GM19240 (cell line): ENCODE measurements around the gene ZSCAN5C.
"Not testable (repeated sequence)": the region's sequence is repeated elsewhere in the genome, so short reads cannot be mapped to it uniquely, and the experiment has no call there.

ENCODE experiments used
- DNase-seq: peaks from one replicate; pipeline ENCODE4 v3.0.0; 2011; ENCODE audit warnings: low spot score; ENCODE audit not compliant: insufficient read length

The ZSCAN5C gene

DNA sequence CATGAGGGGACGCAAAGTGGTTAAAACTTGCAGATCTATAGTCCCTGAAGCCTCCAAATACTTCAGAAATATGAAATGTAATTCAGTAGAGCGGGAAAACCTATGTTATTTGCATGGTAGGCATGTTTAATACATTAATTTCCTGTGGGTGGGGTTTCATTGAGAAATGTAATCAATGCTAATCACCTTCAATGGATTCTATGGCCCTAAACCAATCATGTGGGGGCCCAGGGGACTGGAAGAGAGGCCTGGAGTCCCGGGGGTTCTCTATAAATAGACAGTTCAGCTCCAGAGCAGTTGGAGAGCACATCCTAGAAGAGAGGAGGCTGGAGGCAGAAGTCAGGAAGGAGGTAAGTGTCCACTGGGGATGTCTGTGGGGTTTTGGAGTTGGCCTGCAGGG, at the start of gene ZSCAN5C:
Gene ZSCAN5C (plus strand): TSS at position 301 of the 400 bp plus-strand sequence. CDS start 3,641 bp downstream, outside the sequence.
- DNase-seq = no peak

DNA sequence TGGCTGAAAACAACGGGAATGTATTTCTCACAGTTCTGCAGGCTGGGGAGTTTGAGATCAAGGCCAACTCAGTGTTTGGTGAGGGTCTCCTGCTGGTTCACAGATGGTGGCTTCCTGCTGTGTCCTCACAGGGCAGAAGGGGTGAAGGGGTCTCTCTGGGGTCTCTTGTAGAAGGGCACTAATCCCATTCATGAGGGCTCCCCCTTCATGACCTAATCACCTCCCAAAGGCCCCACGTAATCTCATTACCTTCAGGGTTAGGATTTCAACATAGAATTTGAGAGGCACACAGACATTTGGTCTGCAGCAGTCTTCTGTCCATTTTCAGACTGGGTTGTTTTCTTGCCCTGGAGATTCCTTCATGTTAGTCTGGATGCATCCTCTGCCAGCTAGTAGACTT, 49.4 kb upstream of the ZSCAN5C start:
- no peak for DNase-seq

- no peak for DNase-seq
These were observed 48.6 kb upstream of the ZSCAN5C start for GRCh38 chr19:56153507-56153906.

DNA sequence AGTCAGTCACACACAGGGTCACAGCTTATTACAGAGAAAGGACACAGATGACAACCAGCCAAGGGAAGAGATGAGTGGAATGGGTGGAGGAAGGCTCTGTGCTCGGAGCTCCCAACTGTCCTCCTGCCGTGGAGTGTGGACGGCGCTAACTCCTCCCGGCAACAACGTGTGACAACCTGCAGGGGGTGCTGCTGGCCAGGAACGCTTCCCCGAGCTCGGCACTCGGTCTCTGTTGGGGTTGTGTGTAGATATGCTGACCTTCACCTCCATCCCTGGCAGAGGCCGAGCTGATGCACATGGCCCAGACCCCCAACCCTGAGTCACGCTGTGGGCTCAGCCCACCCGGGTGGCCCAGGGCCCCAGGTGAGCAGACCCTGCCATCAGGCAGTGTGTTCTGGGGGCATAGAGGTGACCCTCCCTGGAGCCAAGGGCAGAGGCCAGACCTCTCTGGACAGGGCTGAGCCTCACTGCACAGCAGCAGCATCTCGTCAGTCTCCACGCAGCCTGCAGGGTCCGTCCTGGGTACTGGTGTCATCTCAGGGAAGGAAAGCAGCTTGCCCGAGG, 46.9 kb upstream of the ZSCAN5C start:
- no peak for DNase-seq

DNA sequence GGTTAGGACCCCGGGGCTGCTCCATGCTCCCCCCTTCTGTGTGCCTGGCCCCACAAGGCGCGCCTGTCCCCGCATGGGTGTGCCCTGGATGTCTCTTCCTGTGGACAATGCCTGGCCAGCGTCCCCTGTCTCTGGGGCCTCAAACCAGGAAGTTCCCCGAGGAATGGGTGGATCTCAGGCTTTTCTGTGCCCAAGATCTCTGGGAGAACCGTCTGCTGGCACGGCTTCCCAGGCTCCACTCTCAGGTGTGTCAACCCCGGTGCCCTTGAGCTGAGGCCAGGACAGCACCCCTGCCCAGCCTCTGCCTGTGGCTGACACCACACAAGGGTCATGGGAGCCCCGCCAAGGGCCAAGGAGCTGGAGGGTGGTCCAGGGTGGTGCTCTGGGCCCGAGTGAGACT, 45.3 kb upstream of the ZSCAN5C start:
- no peak for DNase-seq

GRCh38 chr19:56158170-56158757, 43.8 kb upstream of the ZSCAN5C start:
- DNase-seq = no peak

GRCh38 chr19:56159009-56159559, 43.0 kb upstream of the ZSCAN5C start:
- DNase-seq = no peak

DNA sequence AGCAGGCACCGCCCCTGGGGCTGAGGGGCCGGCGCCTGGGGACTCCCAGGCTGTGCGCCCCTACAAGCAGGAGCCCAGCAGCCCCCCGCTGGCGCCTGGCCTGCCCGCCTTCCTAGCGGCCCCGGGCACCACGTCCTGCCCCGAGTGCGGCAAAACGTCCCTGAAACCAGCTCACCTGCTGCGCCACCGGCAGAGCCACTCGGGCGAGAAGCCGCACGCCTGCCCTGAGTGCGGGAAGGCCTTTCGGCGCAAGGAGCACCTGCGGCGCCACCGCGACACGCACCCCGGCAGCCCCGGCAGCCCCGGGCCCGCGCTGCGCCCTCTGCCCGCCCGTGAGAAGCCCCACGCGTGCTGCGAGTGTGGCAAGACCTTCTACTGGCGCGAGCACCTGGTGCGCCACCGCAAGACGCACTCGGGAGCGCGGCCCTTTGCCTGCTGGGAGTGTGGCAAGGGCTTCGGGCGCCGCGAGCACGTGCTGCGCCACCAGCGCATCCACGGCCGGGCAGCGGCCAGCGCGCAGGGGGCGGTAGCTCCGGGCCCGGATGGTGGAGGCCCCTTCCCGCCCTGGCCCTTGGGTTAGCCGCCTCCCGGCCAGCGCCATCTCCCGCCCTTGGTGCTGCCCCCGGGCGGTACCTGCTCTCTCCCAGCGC, 42.3 kb upstream of the ZSCAN5C start:
- DNase-seq = no peak

- no peak for DNase-seq
These were observed 40.5 kb upstream of the ZSCAN5C start for GRCh38 chr19:56161534-56161933.

GRCh38 chr19:56162258-56162657, 39.8 kb upstream of the ZSCAN5C start:
- DNase-seq = no peak

- no peak for DNase-seq
These were observed 39.0 kb upstream of the ZSCAN5C start for GRCh38 chr19:56163097-56163496.

- no peak for DNase-seq
These were observed 35.0 kb upstream of the ZSCAN5C start for GRCh38 chr19:56167064-56167578.

- DNase-seq = no peak
These were observed 31.8 kb upstream of the ZSCAN5C start for GRCh38 chr19:56170261-56170660.

DNA sequence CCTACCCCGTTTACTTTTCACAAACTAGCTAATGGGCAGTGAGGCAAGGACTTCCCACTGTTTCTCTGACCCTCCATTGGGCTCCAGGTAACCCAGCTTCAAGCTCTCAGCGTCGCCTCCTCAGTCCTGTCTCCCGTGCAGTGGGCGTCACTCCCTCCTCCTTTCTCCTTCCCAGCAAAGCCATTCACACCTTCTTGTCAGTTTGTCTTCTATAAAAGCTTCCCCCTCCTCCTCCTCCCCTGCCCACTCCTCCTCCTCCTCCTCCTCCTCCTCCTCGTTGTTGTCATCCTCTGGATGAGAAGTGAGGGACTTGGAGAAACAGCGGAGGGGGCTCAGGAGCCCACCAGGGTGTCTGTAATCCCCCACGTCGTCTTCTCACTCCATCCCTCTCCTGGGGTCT, 28.0 kb upstream of the ZSCAN5C start:
- no peak for DNase-seq

DNA sequence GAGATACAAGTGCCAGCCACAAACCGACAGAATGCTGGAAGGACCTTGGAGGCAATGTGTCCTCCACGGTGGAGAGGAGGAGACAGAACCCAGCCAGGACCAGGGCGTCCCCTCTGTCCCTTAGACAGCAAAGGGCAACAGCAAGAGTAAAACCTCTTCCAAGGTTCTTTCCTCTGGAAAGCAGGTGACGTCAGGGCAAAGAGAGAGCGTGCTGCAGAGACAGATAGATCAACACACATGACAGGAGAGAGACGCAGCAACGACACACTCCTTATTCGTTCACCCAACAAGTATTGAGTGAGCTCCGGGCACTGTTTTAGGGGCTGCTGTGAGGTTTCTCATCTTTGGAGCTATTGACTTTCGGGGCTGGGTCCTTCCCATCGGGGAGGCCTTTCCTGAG, 27.5 kb upstream of the ZSCAN5C start:
- DNase-seq = no peak

DNA sequence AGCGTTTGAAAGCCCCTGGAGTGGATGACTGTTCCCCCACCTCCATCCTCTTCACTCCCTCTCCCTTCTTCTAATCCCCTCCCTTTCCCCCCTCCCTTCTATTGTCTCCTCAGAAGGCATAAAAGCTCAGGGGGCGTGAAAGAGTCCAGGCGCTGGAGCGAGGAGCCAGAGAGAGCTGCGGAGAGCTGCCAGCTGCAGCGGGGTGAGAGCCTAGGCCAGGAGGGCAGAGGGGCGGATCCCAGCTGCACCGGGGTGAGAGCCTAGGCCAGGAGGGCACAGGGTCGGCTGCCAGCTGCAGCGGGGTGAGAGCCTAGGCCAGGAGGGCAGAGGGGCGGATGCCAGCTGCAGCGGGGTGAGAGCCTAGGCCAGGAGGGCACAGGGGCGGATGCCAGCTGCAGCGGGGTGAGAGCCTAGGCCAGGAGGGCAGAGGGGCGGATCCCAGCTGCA, 26.2 kb upstream of the ZSCAN5C start, which contains the start of gene GALP:
Gene GALP (plus strand): TSS at position 148 of the 447 bp plus-strand sequence. CDS start 1,101 bp downstream, outside the sequence.
- DNase-seq = not testable (repeated sequence)

GRCh38 chr19:56176310-56176709, 25.8 kb upstream of the ZSCAN5C start:
- DNase-seq = not testable (repeated sequence)

- DNase-seq = no peak
These were observed 25.2 kb upstream of the ZSCAN5C start for GRCh38 chr19:56176881-56177280.

GRCh38 chr19:56177564-56178243, 24.4 kb upstream of the ZSCAN5C start:
- no peak for DNase-seq

DNA sequence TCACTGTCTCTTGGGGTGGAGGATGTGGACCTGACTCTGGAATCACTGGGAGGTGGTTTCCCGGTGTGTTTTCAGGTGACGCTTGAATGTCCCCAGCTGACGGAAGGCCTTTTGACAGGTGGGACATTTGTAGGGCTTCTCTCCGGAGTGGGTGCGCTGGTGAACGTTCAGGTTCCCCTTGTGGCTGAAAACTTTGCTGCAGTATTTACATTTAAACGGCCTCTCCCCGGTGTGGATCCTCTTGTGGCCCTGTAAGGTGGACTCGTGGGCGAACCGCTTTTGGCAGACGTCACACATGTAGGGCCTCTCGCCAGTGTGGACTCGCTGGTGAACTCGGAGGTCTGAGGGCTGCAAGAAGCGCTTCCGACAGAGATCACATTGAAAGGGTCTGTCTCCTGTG, 12.3 kb upstream of the ZSCAN5C start:
- DNase-seq = no peak

GRCh38 chr19:56191115-56191514, 11.0 kb upstream of the ZSCAN5C start:
- no peak for DNase-seq

DNA sequence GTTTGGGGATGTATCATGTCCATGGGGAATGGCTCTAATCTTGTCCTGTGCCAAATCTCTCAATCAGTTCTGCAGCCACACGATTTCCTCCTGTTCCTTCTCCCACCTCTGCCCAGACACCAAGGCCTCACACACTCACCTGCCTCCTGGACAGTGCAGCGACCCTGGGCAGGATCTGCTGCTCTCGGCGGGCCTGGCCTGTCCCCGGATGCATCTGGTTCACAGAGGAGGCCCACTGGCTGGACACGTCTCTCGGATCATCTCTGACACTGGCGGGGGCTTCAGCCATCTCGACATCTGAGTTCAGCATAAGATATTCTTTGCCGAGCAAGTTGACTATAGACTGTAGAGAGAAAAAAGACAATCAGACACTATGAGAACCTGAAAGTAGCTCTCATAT, 10.4 kb upstream of the ZSCAN5C start:
- DNase-seq = no peak
